HCT116 (cell line): ENCODE results near the gene JAK3.

ENCODE experiments used
- CEBPB ChIP-seq: IDR thresholded peaks from 2 replicates; pipeline ENCODE4 v1.6.1; 2012; ENCODE audit warnings: low read depth
- EZH2 ChIP-seq: fragments of 200-600 bp; sonication (generic); IDR thresholded peaks from 2 replicates; pipeline ENCODE4 v1.6.1; 2017; ENCODE audit warnings: antibody characterized with exemption, mixed run types
- EZH2phosphoT487 ChIP-seq: fragments of 200-600 bp; IDR thresholded peaks from 2 replicates; pipeline ENCODE4 v1.6.1; 2018; ENCODE audit warnings: antibody characterized with exemption, borderline replicate concordance
- FOSL1 ChIP-seq: IDR thresholded peaks from 2 replicates; pipeline ENCODE4 v1.6.1; 2012; ENCODE audit warnings: low read depth
- MAX ChIP-seq: IDR thresholded peaks from 2 replicates; pipeline ENCODE4 v1.6.1; 2012
- POLR2A ChIP-seq: IDR thresholded peaks from 2 replicates; pipeline ENCODE4 v1.7.0; 2011; ENCODE audit warnings: borderline replicate concordance; ENCODE audit not compliant: insufficient read depth, insufficient read length; ENCODE audit errors: extremely low read depth
- POLR2AphosphoS5 ChIP-seq: IDR thresholded peaks from 2 replicates; pipeline ENCODE4 v1.6.1; 2011; ENCODE audit warnings: mild to moderate bottlenecking, low read depth, low read length, moderate library complexity
- SIN3A ChIP-seq: IDR thresholded peaks from 2 replicates; pipeline ENCODE4 v1.6.1; 2012; ENCODE audit warnings: low read depth
- SP1 ChIP-seq: IDR thresholded peaks from 2 replicates; pipeline ENCODE4 v1.6.1; 2012; ENCODE audit warnings: low read depth
- YY1 ChIP-seq: IDR thresholded peaks from 2 replicates; pipeline ENCODE4 v1.6.1; 2011; ENCODE audit warnings: low read length, low read depth, moderate library complexity, mild to moderate bottlenecking; ENCODE audit not compliant: insufficient replicate concordance; ENCODE audit errors: extremely low read depth
- ZFX ChIP-seq: fragments of 450-650 bp; IDR thresholded peaks from 2 replicates; pipeline ENCODE4 v1.6.1; 2017
- ZNF274 ChIP-seq: fragments of 200-500 bp; sonication (Bioruptor generic); IDR thresholded peaks from 2 replicates; pipeline ENCODE4 v1.6.1; 2014; ENCODE audit warnings: mild to moderate bottlenecking, low read depth, low read length, inconsistent platforms
- TF ChIP-seq, protein P1 (sequence below), 3 experiments: fragments of 200-600 bp in 1 of 3; sonication (generic) in 1 of 3; IDR thresholded peaks in 2 of 3; conservative IDR thresholded peaks in 1 of 3; 2 replicates each; pipeline ENCODE4 v1.5.1; 2012 to 2017; ENCODE audit warnings: low read depth in 2 of 3, low read length in 2 of 3, antibody characterized with exemption in 1 of 3, borderline replicate concordance in 1 of 3, control low read depth in 1 of 3, mild to moderate bottlenecking in 1 of 3, mixed read lengths in 1 of 3, mixed run types in 1 of 3, moderate library complexity in 1 of 3; ENCODE audit not compliant: insufficient read depth in 1 of 3

GRCh38 chr19:17871878-17872250 lies 24.1 kb upstream of the JAK3 start, which contains the start of gene SLC5A5:
- no peak for TF ChIP-seq ZNF274
- no peak for TF ChIP-seq FOSL1
- no peak for TF ChIP-seq EZH2phosphoT487
- TF ChIP-seq POLR2A = no peak
- TF ChIP-seq EZH2 = no peak
- TF ChIP-seq, protein P1, sequence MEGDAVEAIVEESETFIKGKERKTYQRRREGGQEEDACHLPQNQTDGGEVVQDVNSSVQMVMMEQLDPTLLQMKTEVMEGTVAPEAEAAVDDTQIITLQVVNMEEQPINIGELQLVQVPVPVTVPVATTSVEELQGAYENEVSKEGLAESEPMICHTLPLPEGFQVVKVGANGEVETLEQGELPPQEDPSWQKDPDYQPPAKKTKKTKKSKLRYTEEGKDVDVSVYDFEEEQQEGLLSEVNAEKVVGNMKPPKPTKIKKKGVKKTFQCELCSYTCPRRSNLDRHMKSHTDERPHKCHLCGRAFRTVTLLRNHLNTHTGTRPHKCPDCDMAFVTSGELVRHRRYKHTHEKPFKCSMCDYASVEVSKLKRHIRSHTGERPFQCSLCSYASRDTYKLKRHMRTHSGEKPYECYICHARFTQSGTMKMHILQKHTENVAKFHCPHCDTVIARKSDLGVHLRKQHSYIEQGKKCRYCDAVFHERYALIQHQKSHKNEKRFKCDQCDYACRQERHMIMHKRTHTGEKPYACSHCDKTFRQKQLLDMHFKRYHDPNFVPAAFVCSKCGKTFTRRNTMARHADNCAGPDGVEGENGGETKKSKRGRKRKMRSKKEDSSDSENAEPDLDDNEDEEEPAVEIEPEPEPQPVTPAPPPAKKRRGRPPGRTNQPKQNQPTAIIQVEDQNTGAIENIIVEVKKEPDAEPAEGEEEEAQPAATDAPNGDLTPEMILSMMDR (IDR thresholded peaks at IDR 0.05 in 2 of 3, conservative IDR thresholded peaks at IDR 0.05 in 1 of 3; ENCODE audit: borderline replicate concordance in 1 of 3, insufficient read depth in 1 of 3, low read depth in 2 of 3, low read length in 2 of 3) = no peak
- TF ChIP-seq POLR2AphosphoS5 = no peak
- no peak for TF ChIP-seq MAX
- no peak for TF ChIP-seq ZFX
- TF ChIP-seq YY1 = no peak
- no peak for TF ChIP-seq SP1
- no peak for TF ChIP-seq CEBPB
- no peak for TF ChIP-seq SIN3A
